AG04449 (cell line): ENCODE data around the gene NTRK3.

Experiments used
- CTCF ChIA-PET: fragments of 350-600 bp; formaldehyde crosslinking; extraction: SDS; loops from one replicate; lab custom pipeline; 2021; ENCODE audit warnings: antibody characterized with exemption; lab: Yijun Ruan, JAX
- POLR2A ChIA-PET: fragments of 400-600, 350-600 bp; formaldehyde crosslinking; extraction: SDS; loops from one replicate; lab custom pipeline; 2020; ENCODE audit warnings: antibody characterized with exemption, inconsistent platforms; lab: Yijun Ruan, JAX
- DNase-seq: peaks from one replicate; pipeline ENCODE4 v3.0.0-alpha.2; 2010; ENCODE audit warnings: low read depth, low spot score
- H3K4me3 ChIP-seq: 2 replicates; pipeline ENCODE4 v1.5.1; 2011; ENCODE audit warnings: low read depth, mild to moderate bottlenecking, control low read depth, low read length
- CTCF ChIP-seq: IDR thresholded peaks from one replicate; pipeline ENCODE4 v1.5.1; 2011; ENCODE audit warnings: mild to moderate bottlenecking, moderate library complexity, low read length, control low read depth, inconsistent platforms; ENCODE audit not compliant: insufficient read depth; ENCODE audit errors: missing control alignments

Gene NTRK3

GRCh38 chr15:88161636-88162035 is 94.9 kb downstream of the NTRK3 start:
- POLR2A ChIA-PET = no interaction called here
- no peak overlapping the region for H3K4me3 ChIP-seq
- no peak for TF ChIP-seq CTCF
- DNase-seq = no peak
- CTCF ChIA-PET = no interaction called here

- CTCF ChIA-PET = no interaction called here
- TF ChIP-seq CTCF = no peak
- DNase-seq = no peak
- POLR2A ChIA-PET = no interaction called here
- no peak overlapping the region for H3K4me3 ChIP-seq
Measured at GRCh38 chr15:88155310-88155709, 101.2 kb downstream of the NTRK3 start.

GRCh38 chr15:88152672-88153071 is 103.9 kb downstream of the NTRK3 start:
- no peak for DNase-seq
- POLR2A ChIA-PET = no interaction called here
- H3K4me3 ChIP-seq = no peak overlapping the region
- no peak for TF ChIP-seq CTCF
- CTCF ChIA-PET = no interaction called here

- ChIA-PET CTCF (no interaction called here), POLR2A (no interaction called here)
- no peak for DNase-seq
- no peak overlapping the region for H3K4me3 ChIP-seq
- TF ChIP-seq CTCF = no peak
Measured at GRCh38 chr15:88147760-88148159, 108.8 kb downstream of the NTRK3 start.

- ChIA-PET POLR2A (no interaction called here), CTCF (no interaction called here)
- TF ChIP-seq CTCF = no peak
Measured at GRCh38 chr15:88144921-88145653, 111.5 kb downstream of the NTRK3 start.

GRCh38 chr15:88142121-88142520 is 114.4 kb downstream of the NTRK3 start:
- ChIA-PET CTCF (no interaction called here), POLR2A (no interaction called here)
- TF ChIP-seq CTCF = no peak
- H3K4me3 ChIP-seq = no peak overlapping the region
- no peak for DNase-seq

More at GRCh38 chr15:88144921-88145653, 111.5 kb downstream of the NTRK3 start:
- H3K4me3 ChIP-seq = no peak overlapping the region
- DNase-seq = no peak
